GM12878 (cell line): ENCODE measurements around the gene TTC39C. TPM values are rescaled to one million over a fixed set of nuclear protein-coding genes. Genes with fewer than 3 reads are reported as not detected.

ENCODE experiments used
- BCL11A ChIP-seq: IDR thresholded peaks from 2 replicates; pipeline ENCODE4 v1.6.1; 2011; ENCODE audit warnings: low read depth, low read length
- BRCA1 ChIP-seq: IDR thresholded peaks from 2 replicates; pipeline ENCODE4 v1.6.1; 2011; ENCODE audit warnings: low read depth, low read length, improper control_type of control experiment
- CREB1 ChIP-seq: IDR thresholded peaks from 2 replicates; pipeline ENCODE4 v1.6.1; 2012; ENCODE audit warnings: low read depth, mild to moderate bottlenecking, inconsistent platforms
- DPF2 ChIP-seq: fragments of 450-650 bp; IDR thresholded peaks from 2 replicates; pipeline ENCODE4 v1.6.1; 2017; ENCODE audit warnings: mild to moderate bottlenecking
- GABPA ChIP-seq: IDR thresholded peaks from 2 replicates; pipeline ENCODE4 v1.6.1; 2014; ENCODE audit warnings: antibody characterized with exemption, low read depth, mild to moderate bottlenecking, inconsistent platforms
- IKZF1 ChIP-seq: fragments of 450-650 bp; conservative IDR thresholded peaks from 2 replicates; pipeline ENCODE4 v1.6.1; 2017; ENCODE audit warnings: antibody characterized with exemption, mild to moderate bottlenecking
- IKZF2 ChIP-seq, 2 experiments: fragments of 450-650 bp; IDR thresholded peaks; 2 replicates each; pipeline ENCODE4 v1.6.1; 2017; ENCODE audit warnings: mild to moderate bottlenecking in 2 of 2, moderate library complexity in 2 of 2
- KAT2A ChIP-seq: conservative IDR thresholded peaks from 2 replicates; pipeline ENCODE4 v1.6.1; 2011; ENCODE audit warnings: low read depth, low read length; ENCODE audit not compliant: control insufficient read depth
- NFYB ChIP-seq: IDR thresholded peaks from 2 replicates; pipeline ENCODE4 v1.6.1; 2011; ENCODE audit warnings: low read depth, mild to moderate bottlenecking, low read length, improper control_type of control experiment, moderate library complexity; ENCODE audit not compliant: insufficient read depth
- POLR2A ChIP-seq: IDR thresholded peaks from 2 replicates; pipeline ENCODE4 v1.6.1; 2011; ENCODE audit warnings: low read depth, mild to moderate bottlenecking, low read length
- POLR2AphosphoS2 ChIP-seq: IDR thresholded peaks from 2 replicates; pipeline ENCODE4 v1.6.1; 2011; ENCODE audit warnings: low read depth, mild to moderate bottlenecking, low read length, improper control_type of control experiment, moderate library complexity
- RAD21 ChIP-seq: IDR thresholded peaks from 2 replicates; pipeline ENCODE4 v1.6.1; 2011; ENCODE audit warnings: mild to moderate bottlenecking, low read depth, low read length, moderate library complexity; ENCODE audit not compliant: insufficient read depth
- SIN3A ChIP-seq: IDR thresholded peaks from 2 replicates; pipeline ENCODE4 v1.6.1; 2012; ENCODE audit warnings: low read depth, low read length, improper control_type of control experiment
- SMC3 ChIP-seq: IDR thresholded peaks from 2 replicates; pipeline ENCODE4 v1.6.1; 2011; ENCODE audit warnings: low read length, improper control_type of control experiment, borderline replicate concordance
- SREBF2 ChIP-seq: IDR thresholded peaks from 2 replicates; pipeline ENCODE4 v1.6.1; 2012; ENCODE audit warnings: mild to moderate bottlenecking, low read length
- SUZ12 ChIP-seq: fragments of 200-600 bp; sonication (generic); IDR thresholded peaks from one replicate; pipeline ENCODE4 v1.6.1; 2018; ENCODE audit warnings: antibody characterized with exemption, mild to moderate bottlenecking; ENCODE audit not compliant: unreplicated experiment
- TBL1XR1 ChIP-seq: IDR thresholded peaks from 2 replicates; pipeline ENCODE4 v1.6.1; 2012; ENCODE audit warnings: low read depth, low read length, improper control_type of control experiment
- TCF3 ChIP-seq: IDR thresholded peaks from 2 replicates; pipeline ENCODE4 v1.6.1; 2012; ENCODE audit warnings: low read depth, mild to moderate bottlenecking, low read length, borderline replicate concordance; ENCODE audit not compliant: insufficient read depth
- ZNF274 ChIP-seq: IDR thresholded peaks from one replicate; pipeline ENCODE4 v1.8.0; 2011; ENCODE audit not compliant: insufficient read length, insufficient read depth
- ZNF622 ChIP-seq: fragments of 450-650 bp; IDR thresholded peaks from 2 replicates; pipeline ENCODE4 v1.6.1; 2017; ENCODE audit warnings: mild to moderate bottlenecking, inconsistent platforms
- polyA plus RNA-seq, 11 experiments: library from polyadenylated mRNA; depleted of rRNA in 4 of 11; unstranded in 6 of 11; stranded (reverse) in 5 of 11; fragments of >200 nt; fragmentation: Nextera tagmentation in 4 of 11; fragmentation: Illumina TruSeq in 1 of 11; extraction: Ambion mirVana in 4 of 11; extraction: Trizol in 1 of 11; gene quantifications; 1 replicate in 1 of 11; 2 replicates in 10 of 11; pipeline versions ENCODE4 v1.2.1 to v1.2.3, GENCODE V29; 2011 to 2016; ENCODE audit warnings: inconsistent platforms in 2 of 11, missing spikeins in 2 of 11, low read depth in 1 of 11
- total RNA-seq, 4 experiments: library from RNA; depleted of rRNA in 3 of 4; stranded (reverse); fragments of >200 nt in 3 of 4; fragmentation: Illumina TruSeq in 1 of 4; extraction: Trizol in 1 of 4; gene quantifications; 2 replicates each; pipeline versions ENCODE4 v1.2.1 to v1.2.3, GENCODE V29; 2013 to 2021
- TF ChIP-seq, protein P1 (sequence below): IDR thresholded peaks from 2 replicates; pipeline ENCODE4 v1.6.1; 2011; ENCODE audit warnings: borderline replicate concordance, low read depth, mild to moderate bottlenecking, moderate library complexity, mixed read lengths, low read length; ENCODE audit not compliant: insufficient read depth; ENCODE audit errors: extremely low read length
- TF ChIP-seq, protein P2 (sequence below): IDR thresholded peaks from 2 replicates; pipeline ENCODE4 v1.6.1; 2011; ENCODE audit warnings: mild to moderate bottlenecking, low read depth, low read length, moderate library complexity; ENCODE audit not compliant: insufficient replicate concordance
- TF ChIP-seq, protein P3 (sequence below): fragments of 450-650 bp; IDR thresholded peaks from 2 replicates; pipeline ENCODE4 v1.6.1; 2017; ENCODE audit warnings: antibody characterized with exemption, mild to moderate bottlenecking, moderate library complexity
- TF ChIP-seq, protein P4 (sequence below): fragments of 450-650 bp; formaldehyde crosslinking; IDR thresholded peaks from 2 replicates; pipeline ENCODE4 v1.4.0; 2022; ENCODE audit warnings: mild to moderate bottlenecking, moderate library complexity

Gene TTC39C
- total and polyA plus RNA-seq, 10 of the 15 experiments (the other 5 are each of a cell fraction or from before 2014, with no cell fraction given), result 21.1 to 91.0 (median 64.8) TPM

DNA sequence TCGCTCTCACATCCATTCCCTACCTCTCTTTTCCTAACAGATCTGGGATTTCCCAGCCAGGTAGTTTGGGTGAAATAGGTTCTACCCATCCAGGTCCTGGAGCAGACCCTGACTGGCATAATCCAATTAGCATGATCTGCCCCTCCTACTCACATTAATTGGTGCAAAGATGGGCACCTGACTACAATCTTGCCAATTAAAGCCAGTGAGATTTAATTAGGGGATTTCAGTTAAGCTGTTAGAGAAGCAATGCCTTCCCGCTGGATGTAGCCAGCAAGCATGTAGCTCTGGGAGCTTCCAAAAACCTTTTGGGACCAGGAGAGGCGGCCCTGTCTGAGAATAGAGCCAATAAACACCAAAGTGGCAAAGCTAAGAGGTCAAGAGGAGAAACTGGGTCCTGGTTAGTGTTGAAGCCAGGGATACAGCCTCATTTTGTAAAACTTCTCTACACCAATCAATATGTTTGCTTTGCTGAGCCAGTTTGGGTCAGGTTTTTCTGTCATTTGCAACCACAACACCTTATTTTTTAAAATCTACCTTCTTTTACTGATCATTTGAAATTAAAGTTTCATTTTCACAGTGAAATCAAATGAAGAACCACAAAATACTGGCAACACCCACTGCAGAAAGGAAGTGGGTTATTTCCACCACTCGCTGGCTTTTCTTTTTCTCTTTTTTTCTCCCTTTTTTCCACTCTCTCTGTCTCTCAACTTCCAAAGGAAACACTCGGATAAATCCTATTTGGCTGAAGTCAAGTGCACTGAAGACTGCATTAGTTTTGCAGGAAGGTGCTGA lies 3.2 kb upstream of the TTC39C start (continued):
- TF ChIP-seq SREBF2 (no peak), ZNF274 (no peak), IKZF2 (IDR thresholded peaks at IDR 0.05) (peak; percentile 80 to 81), POLR2A (no peak), BRCA1 (no peak), TCF3 (no peak), TBL1XR1 (no peak), POLR2AphosphoS2 (no peak), SIN3A (no peak), IKZF1 (peak; percentile 72), CREB1 (no peak), NFYB (peak; percentile 45; the same call in 1 of the 2 replicates), SMC3 (no peak), BCL11A (no peak), RAD21 (no peak), GABPA (no peak), KAT2A (no peak), ZNF622 (no peak), SUZ12 (no peak), DPF2 (0 out of 2 replicates have a peak, but pooled peaks have one; percentile 44)
- TF ChIP-seq, protein P1, sequence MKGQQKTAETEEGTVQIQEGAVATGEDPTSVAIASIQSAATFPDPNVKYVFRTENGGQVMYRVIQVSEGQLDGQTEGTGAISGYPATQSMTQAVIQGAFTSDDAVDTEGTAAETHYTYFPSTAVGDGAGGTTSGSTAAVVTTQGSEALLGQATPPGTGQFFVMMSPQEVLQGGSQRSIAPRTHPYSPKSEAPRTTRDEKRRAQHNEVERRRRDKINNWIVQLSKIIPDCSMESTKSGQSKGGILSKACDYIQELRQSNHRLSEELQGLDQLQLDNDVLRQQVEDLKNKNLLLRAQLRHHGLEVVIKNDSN, result no peak
- TF ChIP-seq, protein P2, sequence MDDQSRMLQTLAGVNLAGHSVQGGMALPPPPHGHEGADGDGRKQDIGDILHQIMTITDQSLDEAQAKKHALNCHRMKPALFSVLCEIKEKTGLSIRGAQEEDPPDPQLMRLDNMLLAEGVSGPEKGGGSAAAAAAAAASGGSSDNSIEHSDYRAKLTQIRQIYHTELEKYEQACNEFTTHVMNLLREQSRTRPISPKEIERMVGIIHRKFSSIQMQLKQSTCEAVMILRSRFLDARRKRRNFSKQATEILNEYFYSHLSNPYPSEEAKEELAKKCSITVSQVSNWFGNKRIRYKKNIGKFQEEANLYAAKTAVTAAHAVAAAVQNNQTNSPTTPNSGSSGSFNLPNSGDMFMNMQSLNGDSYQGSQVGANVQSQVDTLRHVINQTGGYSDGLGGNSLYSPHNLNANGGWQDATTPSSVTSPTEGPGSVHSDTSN, result no peak
- TF ChIP-seq, protein P3, sequence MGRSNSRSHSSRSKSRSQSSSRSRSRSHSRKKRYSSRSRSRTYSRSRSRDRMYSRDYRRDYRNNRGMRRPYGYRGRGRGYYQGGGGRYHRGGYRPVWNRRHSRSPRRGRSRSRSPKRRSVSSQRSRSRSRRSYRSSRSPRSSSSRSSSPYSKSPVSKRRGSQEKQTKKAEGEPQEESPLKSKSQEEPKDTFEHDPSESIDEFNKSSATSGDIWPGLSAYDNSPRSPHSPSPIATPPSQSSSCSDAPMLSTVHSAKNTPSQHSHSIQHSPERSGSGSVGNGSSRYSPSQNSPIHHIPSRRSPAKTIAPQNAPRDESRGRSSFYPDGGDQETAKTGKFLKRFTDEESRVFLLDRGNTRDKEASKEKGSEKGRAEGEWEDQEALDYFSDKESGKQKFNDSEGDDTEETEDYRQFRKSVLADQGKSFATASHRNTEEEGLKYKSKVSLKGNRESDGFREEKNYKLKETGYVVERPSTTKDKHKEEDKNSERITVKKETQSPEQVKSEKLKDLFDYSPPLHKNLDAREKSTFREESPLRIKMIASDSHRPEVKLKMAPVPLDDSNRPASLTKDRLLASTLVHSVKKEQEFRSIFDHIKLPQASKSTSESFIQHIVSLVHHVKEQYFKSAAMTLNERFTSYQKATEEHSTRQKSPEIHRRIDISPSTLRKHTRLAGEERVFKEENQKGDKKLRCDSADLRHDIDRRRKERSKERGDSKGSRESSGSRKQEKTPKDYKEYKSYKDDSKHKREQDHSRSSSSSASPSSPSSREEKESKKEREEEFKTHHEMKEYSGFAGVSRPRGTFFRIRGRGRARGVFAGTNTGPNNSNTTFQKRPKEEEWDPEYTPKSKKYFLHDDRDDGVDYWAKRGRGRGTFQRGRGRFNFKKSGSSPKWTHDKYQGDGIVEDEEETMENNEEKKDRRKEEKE, result no peak
- TF ChIP-seq, protein P4, sequence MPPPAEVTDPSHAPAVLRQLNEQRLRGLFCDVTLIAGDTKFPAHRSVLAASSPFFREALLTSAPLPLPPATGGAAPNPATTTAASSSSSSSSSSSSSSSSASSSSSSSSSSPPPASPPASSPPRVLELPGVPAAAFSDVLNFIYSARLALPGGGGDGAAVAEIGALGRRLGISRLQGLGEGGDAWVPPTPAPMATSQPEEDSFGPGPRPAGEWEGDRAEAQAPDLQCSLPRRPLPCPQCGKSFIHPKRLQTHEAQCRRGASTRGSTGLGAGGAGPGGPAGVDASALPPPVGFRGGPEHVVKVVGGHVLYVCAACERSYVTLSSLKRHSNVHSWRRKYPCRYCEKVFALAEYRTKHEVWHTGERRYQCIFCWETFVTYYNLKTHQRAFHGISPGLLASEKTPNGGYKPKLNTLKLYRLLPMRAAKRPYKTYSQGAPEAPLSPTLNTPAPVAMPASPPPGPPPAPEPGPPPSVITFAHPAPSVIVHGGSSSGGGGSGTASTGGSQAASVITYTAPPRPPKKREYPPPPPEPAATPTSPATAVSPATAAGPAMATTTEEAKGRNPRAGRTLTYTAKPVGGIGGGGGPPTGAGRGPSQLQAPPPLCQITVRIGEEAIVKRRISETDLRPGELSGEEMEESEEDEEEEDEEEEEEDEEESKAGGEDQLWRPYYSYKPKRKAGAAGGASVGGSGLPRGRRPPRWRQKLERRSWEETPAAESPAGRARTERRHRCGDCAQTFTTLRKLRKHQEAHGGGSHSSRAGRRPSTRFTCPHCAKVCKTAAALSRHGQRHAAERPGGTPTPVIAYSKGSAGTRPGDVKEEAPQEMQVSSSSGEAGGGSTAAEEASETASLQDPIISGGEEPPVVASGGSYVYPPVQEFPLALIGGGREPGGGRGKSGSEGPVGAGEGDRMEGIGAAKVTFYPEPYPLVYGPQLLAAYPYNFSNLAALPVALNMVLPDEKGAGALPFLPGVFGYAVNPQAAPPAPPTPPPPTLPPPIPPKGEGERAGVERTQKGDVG (CRISPR knock-in tag), result no peak
